HS-27A (cell line): ENCODE data around the gene C10orf90.

Source experiments
- DNase-seq: peaks from one replicate; pipeline ENCODE4 v3.0.0-alpha.2; 2012; ENCODE audit warnings: low read depth, missing footprints

Gene C10orf90

GRCh38 chr10:126459878-126460481 lies 210.5 kb downstream of the C10orf90 start:
- peak; percentile 71 for DNase-seq

- no peak for DNase-seq
Measured at GRCh38 chr10:126459032-126459831, 211.3 kb downstream of the C10orf90 start.

GRCh38 chr10:126458466-126458865 lies 212.0 kb downstream of the C10orf90 start:
- no peak for DNase-seq

- DNase-seq, result no peak
Measured at GRCh38 chr10:126456632-126457031, 213.9 kb downstream of the C10orf90 start.

GRCh38 chr10:126455766-126456405 lies 214.6 kb downstream of the C10orf90 start:
- DNase-seq, result no peak

- DNase-seq, result no peak
Measured at GRCh38 chr10:126455036-126455765, 215.3 kb downstream of the C10orf90 start.

- no peak for DNase-seq
Measured at GRCh38 chr10:126454045-126454751, 216.3 kb downstream of the C10orf90 start.

GRCh38 chr10:126452245-126452644 lies 218.2 kb downstream of the C10orf90 start:
- DNase-seq, result no peak

- DNase-seq, result no peak
Measured at GRCh38 chr10:126448091-126448490, 222.4 kb downstream of the C10orf90 start.

GRCh38 chr10:126439942-126440341 lies 230.6 kb downstream of the C10orf90 start:
- DNase-seq, result no peak

- DNase-seq, result no peak
Measured at GRCh38 chr10:126438407-126438783, 232.1 kb downstream of the C10orf90 start.

GRCh38 chr10:126437635-126438406 lies 232.7 kb downstream of the C10orf90 start:
- DNase-seq, result no peak

GRCh38 chr10:126434235-126434634 lies 236.3 kb downstream of the C10orf90 start:
- no peak for DNase-seq

GRCh38 chr10:126433351-126433750 lies 237.1 kb downstream of the C10orf90 start:
- DNase-seq, result no peak

GRCh38 chr10:126432507-126432906 lies 238.0 kb downstream of the C10orf90 start:
- no peak for DNase-seq

- DNase-seq, result no peak
Measured at GRCh38 chr10:126431816-126432215, 238.7 kb downstream of the C10orf90 start.

GRCh38 chr10:126430512-126430911 lies 240.0 kb downstream of the C10orf90 start:
- no peak for DNase-seq

- no peak for DNase-seq
Measured at GRCh38 chr10:126429275-126429674, 241.2 kb downstream of the C10orf90 start.

GRCh38 chr10:126425489-126426065 lies 244.9 kb downstream of the C10orf90 start:
- no peak for DNase-seq

- DNase-seq, result no peak
Measured at GRCh38 chr10:126425032-126425431, 245.5 kb downstream of the C10orf90 start.
